Ovary (tissue), 3 donors: ENCODE results near the gene ATP6V1G2.

Experiments used
- EP300 ChIP-seq: sonication (generic); formaldehyde crosslinking; IDR thresholded peaks from one replicate; pipeline ENCODE4 v1.6.1; 2017; ENCODE audit warnings: antibody characterized with exemption
- POLR2A ChIP-seq: fragments of 450-650 bp; IDR thresholded peaks from one replicate; pipeline ENCODE4 v1.6.1; 2017; ENCODE audit warnings: antibody characterized with exemption, mild to moderate bottlenecking, moderate library complexity
- TF ChIP-seq, protein P1 (sequence below), 3 donors: fragments of 450-650 bp in 2 of 3; fragments of 200-600 bp in 1 of 3; IDR thresholded peaks; one replicate each; pipeline versions ENCODE4 v1.5.1 to v1.8.0; 2016 to 2022; ENCODE audit warnings: antibody characterized with exemption in 3 of 3, mild to moderate bottlenecking in 1 of 3
- donor health status: DM: no; HTN: no; CAD: no.

DNA sequence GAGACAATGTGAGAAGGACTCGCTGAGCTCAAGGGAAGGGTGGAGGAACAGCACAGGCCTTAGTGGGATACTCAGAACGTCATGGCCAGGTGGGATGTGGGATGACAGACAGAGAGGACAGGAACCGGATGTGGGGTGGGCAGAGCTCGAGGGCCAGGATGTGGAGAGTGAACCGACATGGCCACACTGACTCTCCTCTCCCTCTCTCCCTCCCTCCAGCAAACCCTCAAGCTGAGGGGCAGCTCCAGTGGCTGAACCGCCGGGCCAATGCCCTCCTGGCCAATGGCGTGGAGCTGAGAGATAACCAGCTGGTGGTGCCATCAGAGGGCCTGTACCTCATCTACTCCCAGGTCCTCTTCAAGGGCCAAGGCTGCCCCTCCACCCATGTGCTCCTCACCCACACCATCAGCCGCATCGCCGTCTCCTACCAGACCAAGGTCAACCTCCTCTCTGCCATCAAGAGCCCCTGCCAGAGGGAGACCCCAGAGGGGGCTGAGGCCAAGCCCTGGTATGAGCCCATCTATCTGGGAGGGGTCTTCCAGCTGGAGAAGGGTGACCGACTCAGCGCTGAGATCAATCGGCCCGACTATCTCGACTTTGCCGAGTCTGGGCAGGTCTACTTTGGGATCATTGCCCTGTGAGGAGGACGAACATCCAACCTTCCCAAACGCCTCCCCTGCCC lies 30.6 kb upstream of the ATP6V1G2 start:
- TF ChIP-seq POLR2A (no peak), EP300 (no peak)
- TF ChIP-seq, protein P1, sequence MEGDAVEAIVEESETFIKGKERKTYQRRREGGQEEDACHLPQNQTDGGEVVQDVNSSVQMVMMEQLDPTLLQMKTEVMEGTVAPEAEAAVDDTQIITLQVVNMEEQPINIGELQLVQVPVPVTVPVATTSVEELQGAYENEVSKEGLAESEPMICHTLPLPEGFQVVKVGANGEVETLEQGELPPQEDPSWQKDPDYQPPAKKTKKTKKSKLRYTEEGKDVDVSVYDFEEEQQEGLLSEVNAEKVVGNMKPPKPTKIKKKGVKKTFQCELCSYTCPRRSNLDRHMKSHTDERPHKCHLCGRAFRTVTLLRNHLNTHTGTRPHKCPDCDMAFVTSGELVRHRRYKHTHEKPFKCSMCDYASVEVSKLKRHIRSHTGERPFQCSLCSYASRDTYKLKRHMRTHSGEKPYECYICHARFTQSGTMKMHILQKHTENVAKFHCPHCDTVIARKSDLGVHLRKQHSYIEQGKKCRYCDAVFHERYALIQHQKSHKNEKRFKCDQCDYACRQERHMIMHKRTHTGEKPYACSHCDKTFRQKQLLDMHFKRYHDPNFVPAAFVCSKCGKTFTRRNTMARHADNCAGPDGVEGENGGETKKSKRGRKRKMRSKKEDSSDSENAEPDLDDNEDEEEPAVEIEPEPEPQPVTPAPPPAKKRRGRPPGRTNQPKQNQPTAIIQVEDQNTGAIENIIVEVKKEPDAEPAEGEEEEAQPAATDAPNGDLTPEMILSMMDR (IDR thresholded peaks at IDR 0.05): no peak
